T-cell (primary cell): ENCODE results near the gene USP21. TPM values are rescaled to one million over a fixed set of nuclear protein-coding genes. Genes with fewer than 3 reads are reported as not detected.

ENCODE experiments used
- ATAC-seq, 4 experiments: fragments of 200-7000 bp in 3 of 4; fragments of 150-1000 bp in 1 of 4; cut with Tn5 transposase; replicated peaks in 1 of 4; 1 replicate in 3 of 4; 2 replicates in 1 of 4; pipeline ENCODE4 v1.10.0; 2021; ENCODE audit warnings: moderate library complexity in 3 of 4, mild to moderate bottlenecking in 2 of 4, moderate number of reproducible peaks in 1 of 4
- CTCF ChIA-PET, 2 donors: fragments of 300-600 bp; sonication (Branson Sonifier 250); formaldehyde crosslinking; loops; one replicate each; lab custom pipeline; 2022; ENCODE audit warnings: antibody characterized with exemption in 2 of 2; lab: Charles Lee
- POLR2A ChIA-PET, 2 donors: fragments of 300-600 bp; sonication (Branson Sonifier 250); formaldehyde crosslinking; loops; one replicate each; lab custom pipeline; 2022; ENCODE audit warnings: antibody characterized with exemption in 2 of 2; lab: Charles Lee
- DNase-seq, 35 experiments: peaks; one replicate each; pipeline versions ENCODE4 v3.0.0 to v3.0.0-alpha.2; 2013 to 2023
- H3K27ac ChIP-seq: one replicate; pipeline ENCODE4 v1.5.1; 2013; ENCODE audit warnings: low read length
- H3K27me3 ChIP-seq, 2 experiments: replicated peaks in 1 of 2; 1 replicate in 1 of 2; 2 replicates in 1 of 2; pipeline versions ENCODE4 v1.6.1 to v1.7.0; 2013; ENCODE audit warnings: low read length in 1 of 2, mixed read lengths in 1 of 2; ENCODE audit not compliant: control insufficient read depth in 2 of 2, insufficient read depth in 2 of 2; ENCODE audit errors: extremely low read depth in 1 of 2
- H3K36me3 ChIP-seq, 2 donors: 1 replicate in 1 of 2; 2 replicates in 1 of 2; pipeline versions ENCODE4 v1.6.1 to v1.7.0; 2013; ENCODE audit warnings: low read length in 1 of 2; ENCODE audit not compliant: control insufficient read depth in 2 of 2, insufficient read depth in 1 of 2; ENCODE audit errors: extremely low read depth in 1 of 2
- H3K4me1 ChIP-seq, 2 experiments: 1 replicate in 1 of 2; 2 replicates in 1 of 2; pipeline versions ENCODE4 v1.6.1 to v1.7.0; 2013; ENCODE audit warnings: low read length in 2 of 2, mixed read lengths in 1 of 2; ENCODE audit not compliant: insufficient read depth in 2 of 2, control insufficient read depth in 1 of 2; ENCODE audit errors: extremely low read depth in 1 of 2
- H3K4me3 ChIP-seq, 2 donors: 1 replicate in 1 of 2; 2 replicates in 1 of 2; pipeline versions ENCODE4 v1.5.1 to v1.7.0; 2013; ENCODE audit warnings: mild to moderate bottlenecking in 2 of 2, low read length in 1 of 2, moderate library complexity in 1 of 2; ENCODE audit not compliant: control insufficient read depth in 1 of 2; ENCODE audit errors: extremely low read depth in 1 of 2
- H3K9me3 ChIP-seq: 2 replicates; pipeline ENCODE4 v1.7.0; 2013
- H3K27ac Mint-ChIP-seq, 2 donors: one replicate each; pipeline ENCODE4 v1.8.0; 2020 to 2021; ENCODE audit warnings: mild to moderate bottlenecking in 2 of 2, mixed read lengths in 2 of 2
- H3K27me3 Mint-ChIP-seq, 2 donors: one replicate each; pipeline ENCODE4 v1.8.0; 2021 to 2022; ENCODE audit warnings: mixed read lengths in 2 of 2
- H3K36me3 Mint-ChIP-seq: one replicate; pipeline ENCODE4 v1.8.0; 2021; ENCODE audit warnings: mixed read lengths
- H3K4me1 Mint-ChIP-seq, 3 donors: one replicate each; pipeline ENCODE4 v1.8.0; 2020 to 2022; ENCODE audit warnings: mixed read lengths in 3 of 3, mild to moderate bottlenecking in 1 of 3
- H3K4me3 Mint-ChIP-seq, 3 donors: one replicate each; pipeline ENCODE4 v1.8.0; 2020 to 2022; ENCODE audit warnings: mild to moderate bottlenecking in 3 of 3, mixed read lengths in 3 of 3, moderate library complexity in 3 of 3
- H3K9me3 Mint-ChIP-seq, 3 donors: one replicate each; pipeline ENCODE4 v1.8.0; 2020 to 2022; ENCODE audit warnings: mixed read lengths in 3 of 3
- WGBS: methylation state at CpG from one replicate; pipeline ENCODE4 v1.1.5; 2013; ENCODE audit warnings: missing lambda C conversion rate; ENCODE audit not compliant: insufficient coverage; 5-methylcytosine and 5-hydroxymethylcytosine counted together
- total RNA-seq, 35 experiments: library from RNA in 6 of 35; stranded (reverse) in 6 of 35; fragments of 120-200 nt in 1 of 35; gene quantifications; one replicate each; pipeline versions ENCODE4 v1.2.1 to v1.2.4 and lab custom pipeline; 2013 to 2026

The USP21 gene
- total RNA-seq, 5 donors from 2014 or later (not counting 1 experiment from before 2014, with no cell fraction given), result 37.4 to 69.0 (median 59.5) TPM

DNA sequence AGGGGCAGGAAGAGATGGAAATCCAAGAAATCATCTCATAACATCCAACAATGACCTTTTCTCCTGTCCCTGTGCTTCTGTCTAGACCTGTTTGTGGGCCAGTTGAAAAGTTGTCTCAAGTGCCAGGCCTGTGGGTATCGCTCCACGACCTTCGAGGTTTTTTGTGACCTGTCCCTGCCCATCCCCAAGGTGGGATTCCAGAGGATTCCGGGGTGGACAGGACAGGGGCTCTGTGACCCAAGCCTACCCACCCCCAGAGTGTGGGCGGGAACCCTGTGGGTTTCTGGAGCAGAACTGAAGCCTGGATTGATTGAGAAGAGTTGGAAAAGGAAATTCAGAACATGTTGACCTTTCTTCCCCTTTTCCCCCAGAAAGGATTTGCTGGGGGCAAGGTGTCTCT is 4.5 kb downstream of the USP21 start:
- DNase-seq (no peak), ATAC-seq (no peak)
- H3K27ac Mint-ChIP-seq, result peak overlapping the region; percentile 84 to 96
- ChIA-PET CTCF (interaction anchor here in 1 of 2 donors (1.1 kb wide), 1 partner anchor 23 kb away, joined by 3 read pairs; no protein-coding TSS in a partner anchor), POLR2A (interaction anchor here in 1 of 2 donors (0.5 kb wide), 1 partner anchor 93 kb away, joined by 3 read pairs; no protein-coding TSS in a partner anchor)
- Histone ChIP-seq H3K9me3 (no peaks in the 10 kb centered on the region), H3K4me3 (no peak overlapping the region), H3K27me3 (no peaks in the 10 kb centered on the region), H3K27ac (no peak overlapping the region), H3K36me3 (peaks cover 11 to 34% of the 10 kb centered on the region in 2 donors), H3K4me1 (peaks cover 14 to 57% of the 10 kb centered on the region in 2 experiments)
- 95% methylated on average over 3 of the region's 5 CpGs for WGBS
- no peak overlapping the region for H3K4me3 Mint-ChIP-seq
- no peaks in the 10 kb centered on the region for H3K9me3 Mint-ChIP-seq
- H3K36me3 Mint-ChIP-seq, result peaks cover 3% of the 10 kb centered on the region
- H3K4me1 Mint-ChIP-seq, result peaks cover 66 to 76% (median 75%) of the 10 kb centered on the region in 3 donors
- no peaks in the 10 kb centered on the region for H3K27me3 Mint-ChIP-seq

- H3K36me3 ChIP-seq, result peaks cover 16 to 42% of the 10 kb centered on the region in 2 donors
- peaks cover 55 to 71% (median 69%) of the 10 kb centered on the region in 3 donors for H3K4me1 Mint-ChIP-seq
- H3K36me3 Mint-ChIP-seq, result peaks cover 7% of the 10 kb centered on the region
- no peaks in the 10 kb centered on the region for H3K27me3 Mint-ChIP-seq
- ChIA-PET CTCF (interaction anchor here (0.8 to 2.4 kb wide), 12 partner anchors 11 to 584 kb away, joined by 3 to 29 read pairs (median 8); partner anchors contain the start of genes DEDD (in 2 of the 2), B4GALT3 (in 1 of the 2), DUSP12 (in 1 of the 2) and F11R (in 1 of the 2)), POLR2A (interaction anchor here (0.5 to 2.2 kb wide), 17 partner anchors 10 to 896 kb away, joined by 3 to 18 read pairs (median 4); partner anchors contain the start of genes B4GALT3 (in 2 of the 2), UFC1 (in 2 of the 2), NDUFS2 (in 1 of the 2) and USF1 (in 1 of the 2))
- H3K9me3 Mint-ChIP-seq, result no peaks in the 10 kb centered on the region
- peak overlapping the region; percentile 97 for H3K27ac ChIP-seq
- H3K4me3 Mint-ChIP-seq, result peak overlapping the region; percentile 28 to 72 (median 47)
- 93% methylated on average over 7 of the region's 14 CpGs for WGBS
- peak overlapping the region; percentile 96 to 99 for H3K27ac Mint-ChIP-seq
- ATAC-seq (no peak), DNase-seq (no peak)
- H3K4me1 ChIP-seq, result peaks cover 10 to 48% of the 10 kb centered on the region in 2 experiments
- no peaks in the 10 kb centered on the region for H3K9me3 ChIP-seq
- H3K4me3 ChIP-seq, result peak overlapping the region; percentile 87 to 88
- no peaks in the 10 kb centered on the region for H3K27me3 ChIP-seq
Measured at GRCh38 chr1:161164901-161165610, 5.8 kb downstream of the USP21 start.

DNA sequence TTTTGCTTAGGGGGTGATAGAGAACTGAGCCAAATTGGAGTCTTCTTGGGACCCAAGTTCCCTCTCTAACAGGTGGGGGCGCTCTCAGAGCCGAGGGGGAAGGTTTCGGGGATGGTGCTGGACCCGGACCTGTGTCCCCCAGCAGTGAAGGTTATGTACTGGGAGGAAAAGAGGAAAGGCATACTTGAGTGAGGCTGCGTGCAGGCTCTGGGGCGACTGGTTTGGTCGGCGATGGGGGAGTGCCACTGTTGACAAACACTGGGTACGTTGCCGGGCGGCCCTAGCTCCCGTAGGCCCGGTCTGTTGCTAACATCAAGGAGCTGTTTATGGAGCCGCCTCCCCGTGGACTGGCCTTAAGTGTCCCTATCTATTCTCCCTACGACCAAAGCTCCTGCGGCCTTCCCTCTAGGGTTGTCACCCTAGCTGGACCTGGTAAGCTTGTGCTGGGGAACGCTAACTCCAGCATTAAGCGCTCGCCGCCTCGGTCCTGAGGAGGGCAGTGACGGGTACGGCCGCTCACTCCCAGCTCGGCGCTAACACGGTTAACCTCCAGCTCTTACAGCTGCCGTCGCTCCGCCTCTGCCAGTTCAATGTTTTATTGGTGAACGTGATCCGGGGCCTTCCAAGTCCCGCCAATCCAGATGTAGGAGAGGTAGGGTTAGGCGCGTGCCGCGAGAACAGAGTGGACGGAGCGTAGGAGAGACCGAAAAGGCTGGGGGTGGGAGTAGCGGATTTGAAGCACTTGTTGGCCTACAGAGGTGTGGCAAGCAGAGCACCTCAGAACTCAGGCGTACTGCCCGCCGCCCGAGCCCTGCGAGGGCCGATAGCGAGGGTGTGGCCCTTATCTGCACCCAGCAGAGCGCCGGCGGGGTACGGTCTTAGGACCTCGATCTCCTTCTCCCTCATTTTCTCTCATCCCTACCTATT is 6.7 kb downstream of the USP21 start, which contains the start of gene PPOX:
Gene PPOX (plus strand): TSS at position 685 of the 927 bp plus-strand sequence. CDS start 422 bp downstream, outside the sequence.
- H3K27ac Mint-ChIP-seq, result peak within 1 kb of the TSS; percentile 96 to 99
- Histone ChIP-seq H3K4me3 (peak within 1 kb of the TSS; percentile 87 to 88), H3K4me1 (peaks cover 7 to 39% of the 10 kb centered on the region in 2 experiments), H3K27me3 (no peaks in the 10 kb centered on the region), H3K36me3 (peaks cover 16 to 45% of the 10 kb centered on the region in 2 donors), H3K9me3 (no peaks in the 10 kb centered on the region), H3K27ac (peak within 1 kb of the TSS; percentile 97)
- ATAC-seq, result peak; percentile 91 to 95 (median 94)
- H3K4me3 Mint-ChIP-seq, result peak within 1 kb of the TSS; percentile 72 to 88 (median 87)
- H3K9me3 Mint-ChIP-seq, result no peaks in the 10 kb centered on the region
- WGBS, result under 1% methylated on average over 53 of the region's 54 CpGs
- H3K4me1 Mint-ChIP-seq, result peaks cover 51 to 61% (median 61%) of the 10 kb centered on the region in 3 donors
- peaks cover 10% of the 10 kb centered on the region for H3K36me3 Mint-ChIP-seq
- H3K27me3 Mint-ChIP-seq, result no peaks in the 10 kb centered on the region
- DNase-seq, result peak; percentile 73 to 96 (median 91)
- POLR2A ChIA-PET, result interaction anchor here (0.5 to 2.2 kb wide), 19 partner anchors 9 to 897 kb away, joined by 3 to 18 read pairs (median 4); partner anchors contain the start of genes B4GALT3 (in 2 of the 2), UFC1 (in 2 of the 2), NDUFS2 (in 1 of the 2) and USF1 (in 1 of the 2)
- CTCF ChIA-PET, result interaction anchor here (0.6 to 2.4 kb wide), 20 partner anchors 8 to 583 kb away, joined by 3 to 29 read pairs (median 4); partner anchors contain the start of genes DEDD (in 2 of the 2), B4GALT3 (in 1 of the 2), DUSP12 (in 1 of the 2) and F11R (in 1 of the 2)

DNA sequence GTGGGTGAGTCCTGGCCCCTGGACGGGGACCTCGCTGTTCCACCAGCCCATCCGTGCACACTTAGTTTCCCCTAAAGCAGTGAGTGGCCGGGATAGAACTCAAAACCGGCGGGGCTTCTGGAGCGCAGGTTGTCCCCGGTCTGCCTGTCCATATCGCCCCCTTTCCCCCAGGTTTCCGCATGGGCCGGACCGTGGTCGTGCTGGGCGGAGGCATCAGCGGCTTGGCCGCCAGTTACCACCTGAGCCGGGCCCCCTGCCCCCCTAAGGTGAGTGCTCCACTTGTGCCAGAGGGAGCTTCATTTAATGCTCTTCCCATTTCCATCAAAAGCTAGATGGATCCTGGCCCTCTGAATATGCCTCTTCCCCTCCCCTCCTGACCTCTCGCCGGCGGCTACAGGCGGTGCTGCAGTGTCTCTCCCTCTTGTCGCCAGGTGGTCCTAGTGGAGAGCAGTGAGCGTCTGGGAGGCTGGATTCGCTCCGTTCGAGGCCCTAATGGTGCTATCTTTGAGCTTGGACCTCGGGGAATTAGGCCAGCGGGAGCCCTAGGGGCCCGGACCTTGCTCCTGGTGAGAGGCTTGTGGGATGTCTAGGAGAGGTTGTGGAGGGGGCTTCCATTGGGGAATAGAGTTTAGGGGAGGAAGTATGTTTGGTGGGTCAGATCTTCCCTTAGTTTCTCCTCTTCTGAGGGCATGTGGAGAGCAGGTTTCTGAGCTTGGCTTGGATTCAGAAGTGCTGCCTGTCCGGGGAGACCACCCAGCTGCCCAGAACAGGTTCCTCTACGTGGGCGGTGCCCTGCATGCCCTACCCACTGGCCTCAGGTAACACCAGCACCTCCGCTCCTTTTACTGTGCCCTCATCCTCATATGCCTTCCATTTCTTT is 7.6 kb downstream of the USP21 start:
- WGBS, result 12% methylated on average over 31 of the region's 33 CpGs
- ATAC-seq, result no peak
- Histone ChIP-seq H3K9me3 (no peaks in the 10 kb centered on the region), H3K27ac (peak overlapping the region; percentile 97), H3K27me3 (no peaks in the 10 kb centered on the region), H3K36me3 (peaks cover 24 to 52% of the 10 kb centered on the region in 2 donors), H3K4me3 (peak overlapping the region; percentile 87 to 88), H3K4me1 (peaks cover 7 to 31% of the 10 kb centered on the region in 2 experiments)
- DNase-seq, result no peak
- ChIA-PET POLR2A (interaction anchor here (0.5 to 2.2 kb wide), 11 partner anchors 9 to 172 kb away, joined by 3 to 18 read pairs (median 7); partner anchors contain the start of genes B4GALT3 (in 1 of the 2) and UFC1 (in 1 of the 2)), CTCF (interaction anchor here (0.7 to 2.4 kb wide), 10 partner anchors 10 to 121 kb away, joined by 3 to 29 read pairs (median 8); partner anchors contain the start of genes DEDD (in 2 of the 2), B4GALT3 (in 1 of the 2), NIT1 (in 1 of the 2) and PFDN2 (in 1 of the 2))
- Mint-ChIP-seq H3K36me3 (peaks cover 18% of the 10 kb centered on the region), H3K27me3 (no peaks in the 10 kb centered on the region), H3K9me3 (no peaks in the 10 kb centered on the region), H3K4me3 (peak overlapping the region; percentile 72 to 88 (median 87)), H3K4me1 (peaks cover 49 to 53% (median 52%) of the 10 kb centered on the region in 3 donors), H3K27ac (peak overlapping the region; percentile 96 to 99)

DNA sequence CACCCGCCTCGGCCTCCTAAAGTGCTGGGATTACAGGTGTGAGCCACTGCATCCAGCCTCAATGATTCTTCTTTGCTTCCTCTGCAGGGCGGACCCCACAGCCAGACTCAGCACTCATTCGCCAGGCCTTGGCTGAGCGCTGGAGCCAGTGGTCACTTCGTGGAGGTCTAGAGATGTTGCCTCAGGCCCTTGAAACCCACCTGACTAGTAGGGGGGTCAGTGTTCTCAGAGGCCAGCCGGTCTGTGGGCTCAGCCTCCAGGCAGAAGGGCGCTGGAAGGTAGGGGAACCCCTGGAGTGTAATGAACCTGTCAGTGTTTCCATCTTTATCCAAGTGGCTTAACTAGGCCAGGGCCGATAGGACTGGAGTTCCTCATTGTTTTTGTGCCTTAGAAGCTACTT is 9.6 kb downstream of the USP21 start:
- Mint-ChIP-seq H3K36me3 (peaks cover 32% of the 10 kb centered on the region), H3K4me1 (peaks cover 39 to 52% (median 49%) of the 10 kb centered on the region in 3 donors), H3K27ac (peak overlapping the region in 1 of 2 donors; percentile 48), H3K9me3 (no peaks in the 10 kb centered on the region), H3K4me3 (peak overlapping the region in 2 of 3 donors; percentile 65 to 72), H3K27me3 (no peaks in the 10 kb centered on the region)
- CTCF ChIA-PET, result no interaction called here
- POLR2A ChIA-PET, result interaction anchor here in 1 of 2 donors (1.2 kb wide), 1 partner anchor 11 kb away, joined by 4 read pairs; no protein-coding TSS in a partner anchor
- 95% methylated on average over 8 of the region's 9 CpGs for WGBS
- Histone ChIP-seq H3K36me3 (peaks cover 19 to 59% of the 10 kb centered on the region in 2 donors), H3K4me1 (peaks cover 7 to 32% of the 10 kb centered on the region in 2 experiments), H3K27me3 (no peaks in the 10 kb centered on the region), H3K27ac (no peak overlapping the region), H3K4me3 (no peak overlapping the region), H3K9me3 (no peaks in the 10 kb centered on the region)
- ATAC-seq (no peak), DNase-seq (no peak)
